Astrocyte of the hippocampus (primary cell): Measurements from ENCODE around the gene LAMP1.
"Not testable (repeated sequence)": the region's sequence is repeated elsewhere in the genome, so short reads cannot be mapped to it uniquely, and the experiment has no call there.

Source experiments
- DNase-seq: peaks from one replicate; pipeline ENCODE4 v3.0.0; 2011; ENCODE audit warnings: low read depth, low spot score

Gene LAMP1

DNA sequence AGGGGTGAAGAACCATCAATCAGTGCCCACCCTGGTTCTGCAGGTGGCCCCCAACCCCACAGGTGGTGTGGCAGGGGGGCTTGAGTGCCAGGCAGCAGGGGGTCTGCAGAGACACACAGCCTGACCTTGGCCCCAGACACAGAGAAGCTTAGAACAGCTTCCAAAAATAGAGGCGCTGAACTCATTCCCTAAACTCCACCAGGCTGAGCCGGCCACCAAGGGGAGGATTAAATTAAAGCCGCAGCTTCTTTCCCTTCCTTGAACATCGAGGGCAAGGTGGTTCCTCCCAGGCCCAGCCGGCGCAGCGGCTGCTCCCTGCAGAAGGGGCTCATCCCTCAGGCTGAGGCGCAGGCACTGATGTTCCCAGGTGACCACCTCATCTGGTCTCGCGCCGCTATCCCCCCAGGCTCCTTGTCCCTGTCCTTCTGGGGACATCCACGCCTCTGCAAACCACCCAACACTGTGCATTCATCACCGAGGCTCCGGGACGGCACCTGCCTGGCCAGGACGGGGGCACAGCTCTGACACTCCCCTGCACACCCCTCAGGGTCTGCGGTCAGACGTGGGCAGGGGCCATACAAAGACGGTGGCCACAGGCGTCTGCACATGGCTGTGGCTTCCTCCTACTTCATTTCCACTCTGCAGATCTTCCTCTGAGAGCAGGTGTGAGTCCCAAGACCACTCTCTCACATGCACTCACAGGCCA is 30.9 kb downstream of the LAMP1 start:
- DNase-seq = no peak

DNA sequence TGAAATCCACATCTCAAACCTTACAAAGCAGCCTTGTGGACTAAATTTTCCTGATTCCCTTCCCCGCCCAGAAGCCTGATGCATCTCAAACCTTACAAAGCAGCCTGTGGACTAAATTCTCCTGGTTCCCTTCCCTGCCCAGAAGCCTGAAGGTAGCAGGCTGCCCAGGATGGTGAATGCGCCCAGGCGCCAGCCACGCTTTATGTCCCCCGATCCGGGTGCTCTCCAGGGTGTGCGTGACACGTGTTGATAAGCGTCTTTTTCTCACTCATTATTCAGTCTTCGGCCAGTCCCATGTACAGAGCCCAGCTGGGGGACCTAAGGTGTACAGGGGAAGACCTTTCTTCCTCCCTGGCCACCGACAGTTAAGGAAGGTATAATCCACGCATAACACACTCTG is 31.8 kb downstream of the LAMP1 start:
- DNase-seq = no peak

DNA sequence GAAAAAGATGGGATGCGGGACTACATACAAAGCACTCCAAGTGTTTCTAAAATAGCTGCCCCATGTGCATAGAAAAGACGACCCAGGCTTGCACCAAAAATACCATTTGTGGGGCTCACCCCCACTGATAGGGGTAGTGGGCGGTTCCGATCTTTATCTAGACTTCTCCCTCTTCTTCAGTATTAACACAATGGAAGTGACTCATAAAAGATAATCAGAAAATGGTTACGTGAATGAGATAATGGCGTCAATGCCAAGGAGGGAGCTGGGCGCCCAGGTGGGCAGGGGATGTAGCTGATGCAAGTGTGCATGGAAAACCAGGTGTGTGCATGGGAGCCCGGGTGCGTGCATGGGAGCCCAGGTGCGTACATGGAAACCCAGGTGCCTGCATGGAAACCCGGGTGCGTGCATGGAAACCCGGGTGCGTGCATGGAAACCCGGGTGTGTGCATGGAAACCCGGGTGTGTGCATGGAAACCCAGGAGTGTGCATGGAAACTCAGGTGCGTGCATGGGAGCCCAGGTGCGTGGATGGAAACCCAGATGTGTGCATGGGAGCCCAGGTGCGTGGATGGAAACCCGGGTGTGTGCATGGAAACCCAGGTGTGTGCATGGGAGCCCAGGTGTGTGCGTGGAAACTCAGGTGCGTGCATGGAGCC is 32.7 kb downstream of the LAMP1 start:
- DNase-seq = no peak

DNA sequence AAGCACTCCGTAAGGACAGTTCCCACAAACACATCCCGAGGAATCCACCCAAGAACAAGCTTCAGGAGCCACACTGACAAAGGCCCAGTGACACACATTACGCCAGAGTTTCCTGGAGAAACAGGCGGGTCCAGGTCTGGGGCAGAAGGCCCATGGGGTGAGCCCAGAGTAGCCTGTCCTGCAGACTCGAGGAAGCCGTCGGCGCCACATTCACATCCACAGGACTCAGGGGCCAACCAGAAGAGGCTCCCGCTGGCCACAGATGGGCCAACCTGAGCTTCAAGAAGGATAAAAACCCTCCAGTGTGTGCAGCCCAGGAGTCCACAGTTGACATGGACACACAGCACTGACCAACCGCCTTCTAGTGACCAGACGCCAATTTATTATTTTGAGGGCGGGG is 35.6 kb downstream of the LAMP1 start:
- DNase-seq = no peak

DNA sequence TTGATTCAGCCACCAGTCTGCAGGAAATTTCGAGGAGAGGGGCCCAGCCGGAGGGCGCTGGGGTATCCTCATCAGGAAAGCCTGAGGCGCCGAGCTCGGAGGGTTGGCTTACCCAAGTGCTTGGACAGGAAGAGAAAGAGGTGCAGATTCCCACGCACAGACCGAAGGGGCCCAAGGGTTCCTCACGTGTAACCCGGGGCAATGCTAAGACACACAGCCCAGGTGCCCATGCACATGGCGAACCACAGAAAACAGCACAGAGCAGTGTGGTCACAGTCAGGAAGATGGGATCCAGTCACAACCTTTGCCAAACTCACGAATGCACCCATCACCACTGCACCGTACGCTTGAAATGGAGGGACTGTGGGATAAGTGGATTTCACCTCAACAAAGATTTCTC is 36.0 kb downstream of the LAMP1 start:
- DNase-seq = no peak

DNA sequence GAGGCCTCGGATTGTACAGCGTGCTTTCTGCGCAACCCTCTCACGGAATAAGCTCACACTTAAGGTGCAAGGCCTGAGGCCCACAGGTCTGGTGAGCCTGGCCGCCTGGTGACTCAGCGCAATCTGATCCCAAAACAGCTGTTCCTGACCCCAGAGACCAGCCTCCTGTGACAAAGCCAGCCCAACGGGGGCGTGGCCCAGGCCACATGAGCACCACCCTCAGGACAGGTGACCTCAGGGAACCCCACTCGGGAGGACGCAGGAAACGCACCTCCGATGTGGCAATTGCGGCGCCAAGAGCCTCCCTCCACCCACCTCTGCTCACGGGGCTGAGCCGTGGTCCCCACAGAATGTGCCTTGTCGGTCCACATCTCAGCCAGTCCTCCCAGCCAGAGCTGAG is 40.5 kb downstream of the LAMP1 start:
- DNase-seq = no peak

DNA sequence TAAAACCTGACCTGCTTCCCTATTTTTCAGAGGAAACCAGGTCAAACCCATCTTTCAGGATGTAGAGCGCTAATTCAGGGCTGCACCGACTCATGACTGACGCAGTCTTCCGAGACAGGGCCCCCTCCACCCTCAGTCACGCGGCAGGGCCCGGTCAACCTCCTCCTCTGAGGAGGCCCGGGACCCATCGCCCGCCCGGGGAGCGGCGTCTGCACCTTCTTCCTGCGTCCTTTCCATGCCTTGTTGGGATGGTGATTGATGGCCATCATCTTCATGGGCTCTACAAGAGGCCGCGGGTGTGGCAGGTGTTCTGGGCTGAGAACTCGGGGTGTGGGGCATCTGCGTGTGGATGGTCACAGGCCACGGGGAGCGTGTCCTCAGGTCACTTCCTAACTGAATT is 40.9 kb downstream of the LAMP1 start:
- no peak for DNase-seq

DNA sequence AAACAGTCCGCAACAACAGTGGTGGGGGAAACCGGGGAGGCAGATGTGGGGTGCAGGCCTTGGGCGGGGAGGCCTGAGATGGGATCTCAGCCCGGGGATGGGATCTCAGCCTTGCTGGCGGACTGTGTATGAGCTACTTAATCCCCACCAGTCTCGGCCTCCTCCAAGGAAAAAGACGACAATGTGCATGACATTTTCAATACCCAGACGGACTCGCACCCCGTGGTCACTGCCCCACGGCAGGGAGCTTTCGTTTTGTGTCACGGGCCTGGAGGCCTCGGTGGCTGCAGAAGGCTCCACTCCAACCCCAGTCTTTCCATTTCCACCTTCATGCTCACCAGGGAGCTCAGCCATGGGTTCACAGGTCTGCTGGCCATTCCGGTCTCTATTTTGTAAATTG is 41.4 kb downstream of the LAMP1 start:
- DNase-seq = no peak

DNA sequence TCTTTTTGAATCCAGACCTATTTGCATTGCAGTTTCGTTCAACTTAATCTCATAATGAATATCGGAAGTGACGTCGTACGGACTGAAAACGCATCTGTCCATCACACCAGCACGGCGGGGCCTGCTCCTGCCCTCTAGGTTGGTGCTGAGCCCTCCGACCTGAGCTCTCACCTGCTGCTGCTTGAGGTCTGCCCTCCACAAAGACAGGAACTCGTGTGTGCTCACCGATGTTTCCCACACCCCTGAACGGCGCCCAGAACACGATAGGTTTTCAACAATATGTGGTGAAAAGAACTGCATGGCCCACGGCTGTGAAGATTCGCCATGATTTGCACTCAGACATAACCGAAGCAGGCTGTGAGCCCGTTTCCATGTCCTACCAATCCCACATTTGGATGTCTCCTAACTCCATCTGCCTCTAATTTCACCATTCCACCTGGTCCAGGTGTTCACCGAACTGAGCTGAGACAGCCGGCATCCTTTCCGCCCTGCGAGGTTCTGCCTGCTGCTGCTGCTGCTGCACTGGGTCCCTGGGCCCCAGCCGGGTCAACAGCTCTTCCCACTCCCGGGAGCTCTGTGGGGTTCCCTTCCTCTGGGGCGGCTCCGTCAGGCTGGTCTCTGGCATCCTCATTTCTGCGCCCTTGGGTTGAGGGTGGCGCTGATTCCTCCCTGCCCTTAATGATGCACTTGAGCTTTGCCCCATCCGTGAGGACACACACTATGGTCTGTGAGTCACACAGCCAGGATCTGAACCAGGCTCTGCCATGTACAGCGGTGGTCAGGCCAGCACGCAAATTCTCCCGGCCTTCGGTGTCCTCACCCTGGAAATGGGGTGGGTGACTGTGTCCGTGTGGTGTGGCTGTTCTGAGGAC is 46.0 kb downstream of the LAMP1 start:
- DNase-seq = no peak

DNA sequence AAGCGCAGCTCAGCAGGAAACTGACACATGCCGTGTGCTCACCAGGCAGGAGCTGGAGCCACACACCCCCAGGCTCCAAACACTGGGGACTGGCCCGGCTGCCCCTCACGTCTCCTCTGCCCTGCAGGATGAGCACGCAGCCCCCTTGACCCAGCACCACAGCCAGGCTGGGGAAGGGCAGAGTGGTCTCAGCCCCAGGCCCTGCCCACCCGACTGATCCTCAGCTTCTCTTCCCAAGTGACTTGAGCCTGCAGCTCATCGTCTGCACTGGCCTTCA is 46.6 kb downstream of the LAMP1 start:
- no peak for DNase-seq

DNA sequence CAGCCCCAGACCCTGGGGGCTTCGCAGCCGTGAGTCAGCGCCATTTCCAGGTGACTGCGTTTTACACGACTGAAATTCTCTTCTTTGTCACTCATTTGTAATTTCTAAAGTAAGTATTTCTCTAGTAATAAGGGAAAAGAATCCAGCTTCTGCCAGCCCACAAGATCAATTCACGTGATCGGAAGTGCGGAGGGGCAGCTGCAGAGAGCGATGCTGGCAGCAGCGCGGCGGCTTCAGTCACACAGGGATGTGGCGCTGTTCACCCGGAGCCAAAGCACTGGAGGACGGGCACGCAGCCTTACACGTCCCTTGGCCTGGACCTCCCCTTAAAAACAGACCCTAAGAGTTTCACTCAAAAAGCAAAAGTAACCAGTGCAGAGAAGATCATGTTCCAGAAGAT is 48.4 kb downstream of the LAMP1 start:
- no peak for DNase-seq

DNA sequence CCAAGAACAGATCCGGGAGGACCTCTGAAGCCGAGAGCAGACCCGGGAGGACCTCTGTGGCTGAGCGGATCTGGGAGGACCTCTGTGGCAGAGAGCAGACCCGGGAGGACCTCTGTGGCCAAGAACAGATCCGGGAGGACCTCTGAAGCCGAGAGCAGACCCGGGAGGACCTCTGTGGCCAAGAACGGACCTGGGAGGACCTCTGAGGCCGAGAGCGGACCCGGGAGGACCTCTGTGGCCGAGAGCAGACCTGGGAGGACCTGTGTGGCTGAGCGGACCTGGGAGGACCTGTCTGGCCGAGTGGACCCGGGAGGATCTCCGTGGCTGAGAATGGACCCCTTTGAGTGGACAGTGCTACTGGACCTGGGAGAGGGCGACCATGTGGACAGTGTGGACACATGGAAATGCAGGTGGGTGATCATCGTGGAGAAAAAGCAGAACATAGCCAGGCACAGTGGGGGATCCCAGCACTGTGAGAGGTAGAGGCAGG is 50.7 kb downstream of the LAMP1 start:
- DNase-seq = not testable (repeated sequence)

DNA sequence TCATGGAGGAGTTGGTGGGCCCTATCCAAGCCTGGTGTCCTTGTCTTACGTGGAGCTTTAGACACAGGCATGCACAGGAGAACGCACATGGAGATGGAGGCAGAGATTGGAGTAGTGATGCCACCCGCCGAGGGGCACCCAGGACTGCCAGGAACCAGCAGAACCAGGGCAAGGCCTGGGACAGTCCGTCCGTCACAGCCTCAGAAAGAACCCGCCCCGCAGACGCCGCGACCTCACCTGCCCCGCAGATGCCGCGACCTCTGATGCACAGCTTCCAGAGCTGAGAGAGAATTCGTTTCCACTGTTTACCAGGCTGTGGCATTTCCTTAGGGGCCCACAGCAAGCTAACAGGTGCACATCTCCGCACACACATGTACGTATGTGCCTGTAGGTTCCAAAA is 51.6 kb downstream of the LAMP1 start:
- DNase-seq = no peak

DNA sequence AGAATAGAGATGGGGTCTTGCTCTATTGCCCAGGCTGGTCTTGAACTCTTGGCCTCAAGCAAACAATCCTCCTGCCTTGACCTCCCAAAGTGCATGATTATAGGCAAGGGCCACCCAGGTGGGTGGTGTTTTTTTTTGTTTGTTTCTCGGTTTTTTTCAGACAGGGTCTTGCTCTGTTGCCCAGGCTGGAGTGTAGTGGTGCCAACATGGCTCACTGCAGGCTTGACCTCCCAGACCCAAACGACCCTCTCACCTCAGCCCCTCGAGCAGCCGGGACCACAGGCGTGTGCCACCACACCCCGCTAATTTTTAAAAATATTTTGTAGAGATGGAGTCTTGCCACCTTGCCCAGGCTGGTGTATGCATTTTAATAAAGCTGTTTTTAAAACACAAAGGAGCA is 52.0 kb downstream of the LAMP1 start:
- DNase-seq = no peak

DNA sequence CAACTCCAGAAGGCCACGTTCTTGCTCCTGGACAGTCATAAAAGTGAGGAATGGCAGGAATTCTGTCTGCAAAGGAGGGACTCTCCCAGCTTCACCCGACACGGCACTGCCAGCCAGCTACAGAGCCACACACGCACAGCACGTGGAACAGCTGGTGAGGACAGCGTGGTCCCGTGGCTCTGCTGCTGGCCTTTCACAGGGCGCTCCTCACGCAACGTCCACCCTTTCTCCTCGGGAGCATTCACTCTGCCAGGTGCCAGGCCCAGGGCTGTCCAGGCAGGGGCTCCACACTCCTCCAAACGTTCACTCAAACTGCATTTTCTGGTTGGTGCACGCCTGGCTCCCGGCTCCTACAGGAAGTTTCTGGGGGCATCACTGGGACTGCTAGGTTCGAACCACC is 52.5 kb downstream of the LAMP1 start:
- DNase-seq = no peak

DNA sequence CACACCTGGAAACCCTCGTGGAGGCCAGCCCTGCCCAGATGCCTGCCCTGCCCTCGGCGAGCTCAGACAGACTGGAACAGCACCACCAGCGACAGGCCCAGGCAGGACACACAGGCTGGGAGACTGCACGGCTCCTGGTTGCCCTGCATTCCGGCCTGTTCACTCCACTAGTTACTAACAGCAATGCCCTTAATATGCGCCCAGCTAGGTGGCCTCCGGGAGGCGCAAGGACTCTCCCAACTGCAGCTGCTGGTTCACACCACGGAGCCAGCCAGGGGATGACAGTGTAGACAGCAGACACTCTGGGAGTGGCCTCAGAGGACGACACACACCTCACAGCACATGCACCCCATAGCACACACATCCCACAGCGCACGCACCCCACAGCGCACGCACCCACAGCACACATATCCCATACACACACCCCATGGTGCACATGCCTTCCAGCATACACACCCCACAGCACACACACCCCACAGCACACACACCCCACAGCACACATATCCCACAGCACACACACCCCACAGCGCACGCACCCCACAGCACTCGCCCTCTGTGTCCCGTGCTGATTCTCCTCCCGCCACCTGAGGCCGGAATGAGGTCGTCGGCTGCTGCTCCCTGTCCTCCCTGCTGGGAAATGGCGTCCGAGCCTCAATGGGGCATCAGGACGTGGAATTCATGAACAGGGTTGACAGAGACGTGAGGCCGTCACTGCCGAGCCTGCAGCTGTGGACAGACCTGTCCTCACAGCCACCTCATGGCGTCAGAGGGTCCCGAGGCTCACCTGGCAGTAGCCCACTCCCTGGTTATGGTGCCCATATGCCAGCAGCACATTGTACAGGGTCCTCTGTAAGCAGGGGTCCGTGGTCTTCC is 53.3 kb downstream of the LAMP1 start:
- no peak for DNase-seq

DNA sequence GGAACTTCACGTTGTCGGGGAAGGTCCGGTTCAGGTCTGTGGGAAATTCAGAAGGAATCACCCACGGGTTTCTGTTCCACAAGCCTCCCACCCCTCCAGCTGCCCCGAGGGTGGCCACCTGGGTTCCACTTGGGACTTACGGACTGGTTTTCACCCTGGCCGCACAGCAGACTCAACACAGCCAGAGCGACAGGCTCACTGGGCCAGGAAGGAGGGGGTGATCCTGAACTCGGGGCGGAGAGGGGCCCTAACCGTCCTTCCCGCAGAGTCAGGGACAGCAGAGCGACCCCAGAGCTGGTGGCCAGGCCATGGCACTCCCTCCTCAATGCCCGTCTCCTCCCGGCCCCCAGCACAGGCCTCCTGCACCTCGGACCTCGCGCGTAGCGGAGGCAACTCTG is 53.9 kb downstream of the LAMP1 start:
- DNase-seq = no peak

DNA sequence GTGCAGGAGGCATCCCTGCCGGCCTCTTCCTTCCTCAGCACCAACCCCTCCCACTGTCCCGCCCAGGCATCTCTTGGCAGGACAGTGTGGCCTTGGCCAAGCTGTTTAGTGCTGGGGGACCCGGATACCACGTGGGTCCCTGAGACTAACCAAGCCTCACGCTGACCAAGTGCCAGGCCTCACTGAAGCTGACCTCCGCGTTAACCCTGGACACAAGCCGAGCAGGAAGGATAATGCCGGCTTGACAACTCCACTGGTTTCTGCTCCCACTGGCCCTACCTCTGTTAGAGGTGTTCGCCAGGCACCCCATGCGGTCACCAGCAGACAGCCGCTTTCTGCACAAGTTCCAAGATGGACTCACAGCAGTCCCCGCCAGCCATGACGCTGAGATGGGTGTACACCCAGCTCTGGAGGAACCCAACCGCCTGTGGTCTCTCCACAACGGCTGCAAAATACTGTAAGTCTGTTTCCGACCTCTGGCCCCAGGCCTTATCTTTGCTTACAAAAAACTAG is 54.5 kb downstream of the LAMP1 start:
- DNase-seq = no peak

DNA sequence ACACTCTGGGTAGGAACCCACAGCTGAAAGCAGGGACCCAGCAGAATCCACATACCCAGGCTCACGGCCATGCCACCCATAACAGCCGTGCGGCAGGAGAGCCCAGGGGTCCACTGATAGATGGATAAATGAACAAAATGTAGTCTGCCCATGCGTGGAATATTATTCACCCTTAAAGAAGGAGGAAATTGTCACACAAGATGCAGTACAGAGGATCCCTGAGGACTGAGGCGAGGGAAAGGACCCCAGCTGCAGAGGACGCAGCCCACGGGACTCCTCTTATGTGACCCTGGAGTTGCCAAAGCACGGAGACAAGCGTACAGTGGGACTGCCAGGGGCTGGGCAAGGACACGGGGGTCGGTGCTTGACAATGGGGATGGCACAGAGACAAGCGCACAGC is 56.2 kb downstream of the LAMP1 start:
- no peak for DNase-seq

DNA sequence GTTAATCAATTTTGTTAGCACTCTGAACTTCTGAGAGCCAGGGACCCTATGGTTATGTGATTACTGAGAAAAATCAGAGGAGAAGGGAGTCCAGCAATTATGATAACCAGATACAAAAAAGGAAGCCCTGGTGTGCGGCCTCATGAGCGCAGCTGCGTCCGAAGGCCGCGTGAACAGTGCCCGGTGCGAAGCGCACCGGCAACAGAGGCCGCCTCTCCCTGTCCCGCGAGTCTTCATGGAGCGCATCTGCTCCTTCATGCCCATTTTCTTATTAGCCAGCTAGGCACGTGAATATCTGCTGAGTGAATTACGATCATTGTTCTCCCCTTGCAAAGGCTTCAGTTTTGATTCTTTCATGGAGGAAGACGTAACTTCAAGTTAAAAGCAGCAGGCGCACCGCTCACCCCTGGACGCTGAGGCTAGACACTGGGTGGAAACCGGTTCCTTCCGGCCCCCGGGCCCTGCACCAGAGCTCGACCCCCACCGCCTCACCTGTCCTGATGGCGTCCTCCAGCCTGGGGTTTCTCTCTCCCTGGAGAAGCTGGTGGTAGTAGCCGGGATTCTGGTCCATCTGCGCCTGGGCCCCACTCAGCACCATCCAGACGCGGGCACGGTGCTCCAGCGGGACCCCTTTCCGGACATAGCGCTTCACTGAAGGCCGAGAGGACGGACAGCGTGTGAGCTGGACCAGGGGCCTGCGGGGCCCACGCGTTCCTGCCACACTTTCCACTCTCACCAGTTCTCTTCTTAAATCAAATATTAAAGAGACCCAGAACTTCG is 58.0 kb downstream of the LAMP1 start:
- DNase-seq = no peak

DNA sequence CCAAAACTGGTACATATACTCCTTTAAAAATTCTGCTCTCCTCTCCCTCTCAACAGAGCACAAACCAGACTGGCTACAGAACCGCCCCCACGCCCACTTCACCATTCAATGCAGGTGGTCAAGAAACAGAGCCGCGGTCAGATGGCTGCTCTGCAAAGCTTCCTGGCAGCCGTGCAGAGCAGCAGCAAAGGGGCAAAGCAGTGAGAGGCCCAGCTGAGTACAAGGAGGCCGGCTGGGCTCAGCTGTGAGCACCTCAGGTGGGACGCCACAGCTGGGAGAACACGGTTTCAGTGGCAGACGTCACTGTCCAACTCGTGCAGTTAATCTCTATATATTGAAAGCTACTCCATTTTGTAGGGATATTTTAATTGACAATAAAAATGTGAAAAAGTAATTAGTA is 58.6 kb downstream of the LAMP1 start:
- DNase-seq = no peak
